Body of pancreas (tissue), 4 donors: Measurements from ENCODE around the gene NHSL1. TPM values are rescaled to one million over a fixed set of nuclear protein-coding genes. Genes with fewer than 3 reads are reported as not detected.

Experiments
- ATAC-seq: fragments of 150-250 bp; one replicate; pipeline ENCODE4 v1.9.1; 2016
- DNase-seq, 4 donors: peaks; one replicate each; pipeline ENCODE4 v3.0.0-alpha.2; 2019
- H3K27ac ChIP-seq, 4 donors: fragments of 200-600 bp; sonication (generic); 1 replicate in 3 of 4; 2 replicates in 1 of 4; pipeline versions ENCODE4 v1.5.1 to v1.6.1; 2016 to 2019; ENCODE audit warnings: mild to moderate bottlenecking in 1 of 4, mixed read lengths in 1 of 4, moderate library complexity in 1 of 4
- H3K27me3 ChIP-seq, 2 donors: fragments of 200-600 bp; sonication (generic); one replicate each; pipeline ENCODE4 v1.6.0; 2016; ENCODE audit warnings: mild to moderate bottlenecking in 1 of 2
- H3K36me3 ChIP-seq, 2 donors: fragments of 200-600 bp; sonication (generic); replicated peaks in 1 of 2; 2 replicates each; pipeline ENCODE4 v1.5.1; 2016; ENCODE audit warnings: low read depth in 2 of 2; ENCODE audit not compliant: insufficient read depth in 1 of 2
- H3K4me1 ChIP-seq: fragments of 200-600 bp; sonication (generic); one replicate; pipeline ENCODE4 v1.6.0; 2016
- H3K4me3 ChIP-seq, 2 donors: fragments of 200-600 bp; sonication (generic); 1 replicate in 1 of 2; 2 replicates in 1 of 2; pipeline ENCODE4 v1.5.1; 2016 to 2019
- H3K9me3 ChIP-seq, 3 donors: fragments of 200-600 bp; sonication (generic); 1 replicate in 2 of 3; 2 replicates in 1 of 3; pipeline ENCODE4 v1.5.1; 2016
- CTCF ChIP-seq, 7 experiments: fragments of 450-650 bp in 4 of 7; fragments of 200-600 bp in 3 of 7; sonication (generic) in 3 of 7; IDR thresholded peaks; one replicate each; pipeline ENCODE4 v1.5.1; 2016 to 2019; ENCODE audit warnings: antibody characterized with exemption in 7 of 7
- POLR2A ChIP-seq, 3 donors: fragments of 450-650 bp; IDR thresholded peaks; one replicate each; pipeline ENCODE4 v1.6.1; 2016; ENCODE audit warnings: antibody characterized with exemption in 3 of 3, mild to moderate bottlenecking in 2 of 3
- WGBS, 2 donors: methylation state at CpG; one replicate each; pipeline ENCODE4 v1.1.5; 2017; 5-methylcytosine and 5-hydroxymethylcytosine counted together
- intact Hi-C: fragments of 100-400 bp; cut with DNase I; formaldehyde crosslinking; loops from one replicate; pipeline ENCODE4 v1.15.1; 2023
- total RNA-seq, 2 donors: library from RNA; depleted of rRNA; stranded (reverse); fragments of >200 nt; gene quantifications; one replicate each; pipeline ENCODE4 v1.1.0, GENCODE V29; 2016

The NHSL1 gene
- total RNA-seq, 2 donors from 2014 or later = 5.2 to 7.3 TPM

GRCh38 chr6:138465007-138465645 lies 34.2 kb downstream of the NHSL1 start:
- Histone ChIP-seq H3K4me1 (no peaks in the 10 kb centered on the region), H3K27me3 (no peaks in the 10 kb centered on the region), H3K36me3 (no peaks in the 10 kb centered on the region), H3K9me3 (no peaks in the 10 kb centered on the region), H3K27ac (no peak overlapping the region), H3K4me3 (no peak overlapping the region)
- no peak for DNase-seq
- ATAC-seq = no peak
- WGBS, 2 donors = 87 to 88% methylated on average over 1 of the region's 1 CpG
- no peak for TF ChIP-seq CTCF (IDR thresholded peaks at IDR 0.05)
- no peak for TF ChIP-seq POLR2A (IDR thresholded peaks at IDR 0.05)
- intact Hi-C loops = no loop called here

- Histone ChIP-seq H3K36me3 (no peaks in the 10 kb centered on the region), H3K27ac (no peak overlapping the region), H3K9me3 (no peaks in the 10 kb centered on the region), H3K4me3 (no peak overlapping the region), H3K4me1 (no peaks in the 10 kb centered on the region), H3K27me3 (no peaks in the 10 kb centered on the region)
- DNase-seq (no peak), ATAC-seq (no peak)
- WGBS, 2 donors = 95% methylated on average over 19 to 20 of the region's 20 CpGs
- intact Hi-C loops = no loop called here
- TF ChIP-seq POLR2A (IDR thresholded peaks at IDR 0.05) (no peak), CTCF (IDR thresholded peaks at IDR 0.05) (no peak)
Observed at GRCh38 chr6:138464085-138464484, 35.2 kb downstream of the NHSL1 start.

GRCh38 chr6:138461647-138462046 lies 37.6 kb downstream of the NHSL1 start:
- WGBS, 2 donors = 93 to 96% methylated on average over 1 of the region's 1 CpG
- H3K4me1 ChIP-seq = peaks cover 4% of the 10 kb centered on the region
- no peak overlapping the region for H3K4me3 ChIP-seq
- no peaks in the 10 kb centered on the region for H3K27me3 ChIP-seq
- DNase-seq (no peak), ATAC-seq (no peak)
- TF ChIP-seq CTCF (IDR thresholded peaks at IDR 0.05) = no peak
- no peak for TF ChIP-seq POLR2A (IDR thresholded peaks at IDR 0.05)
- H3K27ac ChIP-seq = no peak overlapping the region
- H3K9me3 ChIP-seq = no peaks in the 10 kb centered on the region
- H3K36me3 ChIP-seq = no peaks in the 10 kb centered on the region
- intact Hi-C loops = no loop called here

GRCh38 chr6:138456401-138456790 lies 42.9 kb downstream of the NHSL1 start:
- H3K36me3 ChIP-seq = no peaks in the 10 kb centered on the region
- H3K4me3 ChIP-seq = no peak overlapping the region
- H3K27ac ChIP-seq = peak overlapping the region in 3 of 4 donors; percentile 55 to 77 (median 60)
- ATAC-seq = peak; percentile 18
- H3K27me3 ChIP-seq = no peaks in the 10 kb centered on the region
- 8 to 11% methylated on average over 6 of the region's 6 CpGs for WGBS, 2 donors
- no peak for DNase-seq
- H3K4me1 ChIP-seq = peaks cover 12% of the 10 kb centered on the region
- no peaks in the 10 kb centered on the region for H3K9me3 ChIP-seq
- intact Hi-C loops = no loop called here
- no peak for TF ChIP-seq POLR2A (IDR thresholded peaks at IDR 0.05)
- no peak for TF ChIP-seq CTCF (IDR thresholded peaks at IDR 0.05)
